SK-N-MC (cell line): ENCODE measurements around the gene BBS4.
"Not testable (repeated sequence)": the region's sequence is repeated elsewhere in the genome, so short reads cannot be mapped to it uniquely, and the experiment has no call there.

Experiments used
- EZH2 ChIP-seq: fragments of 200-600 bp; sonication (generic); IDR thresholded peaks from one replicate; pipeline ENCODE4 v1.6.1; 2017; ENCODE audit warnings: antibody characterized with exemption
- FOXP2 ChIP-seq: optimal IDR thresholded peaks from 2 replicates; pipeline ENCODE3; 2011; ENCODE audit warnings: mild to moderate bottlenecking, moderate library complexity; ENCODE audit not compliant: insufficient read depth; ENCODE audit errors: extremely low read length, control extremely low read depth
- POLR2AphosphoS5 ChIP-seq: IDR thresholded peaks from 2 replicates; pipeline ENCODE4 v1.6.1; 2012; ENCODE audit warnings: mild to moderate bottlenecking, low read depth, low read length, borderline replicate concordance

DNA sequence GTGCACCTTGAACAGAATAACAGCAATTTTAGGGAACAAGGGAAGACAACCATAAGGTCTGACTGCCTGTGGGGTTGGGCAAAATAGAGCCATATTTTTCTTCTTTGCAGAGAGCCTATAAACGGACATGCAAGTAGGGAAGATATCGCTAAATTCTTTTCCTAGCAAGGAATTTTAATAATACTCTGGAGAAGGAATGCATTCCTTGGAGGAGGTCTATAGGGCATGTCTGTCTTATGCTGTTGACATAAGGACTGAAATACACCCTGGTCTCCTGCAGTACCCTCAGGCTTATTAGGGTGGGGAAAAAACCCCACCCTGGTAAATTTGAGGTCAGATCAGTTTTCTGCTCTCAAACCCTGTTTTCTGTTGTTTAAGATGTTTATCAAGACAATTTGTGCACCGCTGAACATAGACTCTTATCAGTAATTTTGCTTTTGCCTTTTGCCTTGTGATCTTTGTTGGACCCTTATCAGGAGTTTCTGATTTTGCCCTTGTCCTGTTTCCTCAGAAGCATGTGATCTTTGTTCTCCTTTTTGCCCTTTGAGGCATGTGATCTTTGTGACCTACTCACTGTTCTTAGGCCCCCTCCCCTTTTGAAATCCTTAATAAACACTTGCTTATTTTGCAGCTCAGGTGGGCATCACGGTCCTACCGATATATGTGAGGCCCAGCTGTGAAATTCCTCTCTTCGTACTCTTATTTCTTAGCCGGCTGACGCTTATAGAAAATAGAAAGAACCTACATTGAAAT lies 22.7 kb downstream of the BBS4 start:
- TF ChIP-seq POLR2AphosphoS5, EZH2, FOXP2: not testable (repeated sequence)
